HG03139 (cell line): ENCODE measurements around the gene WNT7B.

Experiments
- ATAC-seq: cut with Tn5 transposase; IDR thresholded peaks from one replicate; pipeline ENCODE4 v1.9.1; 2021; ENCODE audit not compliant: unreplicated experiment

WNT7B gene

DNA sequence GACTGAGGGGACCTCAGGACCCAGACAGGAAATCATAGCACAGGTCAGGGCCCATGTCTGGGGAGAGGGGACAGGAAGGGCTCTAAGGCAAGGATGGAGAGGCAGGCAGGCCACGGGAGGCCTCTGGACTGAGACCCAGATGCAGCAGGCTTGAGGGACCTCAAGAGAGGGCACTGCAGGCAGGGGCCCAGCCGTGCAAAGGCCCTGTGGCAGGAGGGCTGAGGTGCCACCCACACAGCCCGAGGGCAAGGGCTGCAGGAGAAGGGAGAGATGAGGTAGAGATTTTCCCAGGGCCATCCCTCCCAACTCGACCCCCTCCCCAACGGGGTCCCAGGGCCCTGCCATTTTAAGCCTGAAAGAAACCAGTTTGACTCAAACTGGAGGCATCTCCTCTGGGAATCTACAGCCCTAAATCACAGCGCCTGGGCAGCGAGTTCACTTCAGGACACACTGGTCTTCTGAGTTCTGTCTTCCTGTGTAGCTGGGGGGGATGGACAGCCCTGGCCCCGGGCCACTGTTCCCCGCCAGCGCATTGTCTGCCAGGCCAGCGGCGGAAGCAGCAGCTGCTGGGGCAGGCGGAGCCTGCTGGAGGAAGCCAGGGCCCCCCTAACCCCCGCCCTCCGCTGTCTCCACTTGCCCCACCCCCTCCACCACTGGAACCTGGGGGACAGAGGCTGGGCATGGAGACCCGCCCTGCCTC, 20.3 kb upstream of the WNT7B start:
- no peak for ATAC-seq

DNA sequence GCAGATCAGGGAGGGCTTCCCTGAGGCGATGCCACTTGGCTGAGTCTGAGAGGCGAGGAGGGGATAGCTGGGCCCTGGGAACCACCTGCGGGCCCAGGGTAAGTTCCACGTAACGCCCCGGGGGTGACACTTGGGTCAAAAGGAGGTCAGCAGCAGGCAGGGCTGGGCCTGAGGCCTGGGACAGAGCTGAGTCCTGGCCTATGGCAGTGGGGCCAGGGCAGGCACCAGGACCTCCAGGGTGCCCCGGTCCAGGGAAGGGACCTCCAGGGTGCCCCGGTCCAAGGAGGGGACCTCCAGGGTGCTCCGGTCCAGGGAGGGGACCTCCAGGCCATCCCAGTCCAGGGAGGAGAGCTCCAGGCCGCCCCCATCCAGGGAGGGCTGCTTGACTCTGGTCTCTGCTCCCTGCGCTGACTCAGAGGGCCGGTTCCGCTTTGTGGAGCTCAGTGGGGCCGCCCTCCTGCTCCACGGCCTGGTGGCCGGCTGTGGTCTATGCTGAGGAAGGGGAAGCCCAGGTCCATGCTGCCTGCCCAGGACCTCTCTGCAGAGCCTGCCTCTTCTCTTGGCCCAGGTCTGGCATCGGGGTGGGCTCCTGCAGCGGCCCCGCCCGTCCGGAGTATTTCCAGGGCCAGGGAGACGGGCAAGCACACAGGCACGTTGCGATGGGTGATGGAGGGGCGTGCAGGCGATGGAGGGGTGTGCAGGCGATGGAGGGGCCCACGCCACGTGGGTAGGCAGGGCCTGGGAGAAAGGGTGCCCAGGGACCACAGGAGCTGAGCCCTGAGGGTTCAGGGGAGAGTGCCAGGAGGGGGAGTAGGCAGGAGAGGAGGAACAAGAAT, 19.5 kb upstream of the WNT7B start:
- ATAC-seq = no peak

DNA sequence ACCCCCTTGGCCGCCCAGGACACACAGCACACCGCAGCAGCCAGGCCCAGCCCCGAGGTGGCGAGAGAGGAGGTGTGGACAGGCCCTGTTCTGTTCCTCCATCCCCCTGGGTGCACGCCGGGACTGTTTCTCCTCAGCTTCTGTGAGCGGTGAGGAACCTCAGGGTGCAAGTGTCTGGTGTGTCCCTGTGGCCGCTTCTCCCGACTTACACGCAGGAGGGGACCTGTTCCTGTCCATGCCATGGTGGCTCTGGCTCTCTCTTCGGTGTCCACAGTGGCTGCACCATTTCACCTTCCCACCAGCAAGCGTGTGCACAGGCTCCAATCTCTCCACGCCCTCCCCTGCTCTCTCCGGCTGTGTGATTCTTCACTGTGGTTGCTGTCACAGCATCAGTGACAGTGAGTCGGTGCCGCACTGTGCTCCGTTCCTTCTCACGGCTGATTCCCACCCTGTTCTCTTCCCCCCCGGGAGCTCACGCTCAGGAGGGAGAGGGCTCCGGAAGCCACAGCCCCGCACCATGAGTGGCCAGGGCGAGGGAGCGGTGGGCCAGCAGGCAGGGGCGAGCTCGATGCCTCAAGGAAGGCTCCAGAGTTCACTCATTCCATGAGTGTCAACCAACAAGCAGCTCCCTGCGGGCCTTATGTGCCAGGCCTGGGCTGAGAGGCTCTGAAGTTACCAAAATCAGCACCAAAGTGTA, 18.6 kb upstream of the WNT7B start:
- ATAC-seq = no peak

DNA sequence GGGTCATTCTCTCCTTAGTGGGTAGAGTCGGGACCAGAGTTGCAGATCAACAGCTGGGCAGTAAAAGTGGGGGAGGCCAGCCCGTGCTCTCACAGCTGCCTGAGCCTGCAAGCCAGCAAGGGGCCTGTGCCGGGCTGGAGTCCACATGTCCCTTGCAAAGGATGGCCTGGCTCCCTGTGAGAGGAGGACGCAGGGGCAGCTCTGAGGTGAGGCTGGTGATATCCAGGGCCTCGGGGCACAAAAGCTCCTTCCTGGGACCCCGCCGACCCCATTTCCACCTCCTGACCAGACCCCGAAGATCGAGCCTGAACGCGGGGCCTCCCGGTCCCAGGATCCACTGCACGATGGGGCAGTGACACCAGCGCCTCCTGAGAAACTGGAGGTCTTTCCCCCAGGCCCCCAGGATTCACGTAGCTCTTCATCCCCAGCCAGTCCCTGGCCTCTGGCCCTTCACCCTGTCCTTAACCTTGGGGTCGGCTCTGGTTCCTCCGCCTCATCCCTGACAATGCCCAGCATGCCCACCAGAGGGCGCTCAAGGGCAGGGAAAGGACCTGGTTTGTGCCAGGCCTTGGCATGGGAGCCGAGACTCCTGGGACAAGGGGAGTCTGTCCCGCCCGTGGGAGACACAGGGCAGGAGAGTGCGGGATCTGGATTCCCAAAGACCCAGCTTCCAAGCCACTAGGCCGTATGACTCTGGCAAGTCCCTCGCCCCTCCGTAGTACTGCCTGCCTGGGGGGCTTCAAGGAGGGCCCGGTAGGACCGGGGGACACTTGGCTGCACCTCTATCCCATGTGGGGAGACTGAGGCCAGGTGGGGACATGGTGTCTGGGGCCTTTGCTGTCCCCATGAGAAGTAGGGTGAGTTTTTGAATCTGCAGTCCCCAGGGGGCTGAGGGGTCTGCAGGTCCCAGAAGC, 17.8 kb upstream of the WNT7B start:
- ATAC-seq = no peak

DNA sequence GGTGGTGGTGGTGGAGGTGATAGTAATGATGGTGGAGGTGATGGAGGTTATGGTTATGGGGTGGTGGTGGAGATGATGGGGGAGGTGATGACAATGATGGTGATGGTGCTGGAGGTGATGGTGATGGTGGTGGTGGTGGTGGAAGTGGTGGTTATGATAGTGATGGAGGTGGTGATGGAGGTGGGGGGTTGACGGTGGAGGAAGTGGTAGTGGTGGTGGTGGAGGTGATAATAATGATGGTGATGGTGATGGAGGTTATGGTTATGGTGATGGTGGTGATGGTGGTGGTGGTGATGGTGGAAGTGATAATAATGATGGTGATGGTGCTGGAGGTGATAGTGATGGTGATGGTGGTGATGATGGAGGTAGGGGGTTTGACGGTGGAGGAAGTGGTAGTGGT, 16.9 kb upstream of the WNT7B start:
- ATAC-seq = no peak

DNA sequence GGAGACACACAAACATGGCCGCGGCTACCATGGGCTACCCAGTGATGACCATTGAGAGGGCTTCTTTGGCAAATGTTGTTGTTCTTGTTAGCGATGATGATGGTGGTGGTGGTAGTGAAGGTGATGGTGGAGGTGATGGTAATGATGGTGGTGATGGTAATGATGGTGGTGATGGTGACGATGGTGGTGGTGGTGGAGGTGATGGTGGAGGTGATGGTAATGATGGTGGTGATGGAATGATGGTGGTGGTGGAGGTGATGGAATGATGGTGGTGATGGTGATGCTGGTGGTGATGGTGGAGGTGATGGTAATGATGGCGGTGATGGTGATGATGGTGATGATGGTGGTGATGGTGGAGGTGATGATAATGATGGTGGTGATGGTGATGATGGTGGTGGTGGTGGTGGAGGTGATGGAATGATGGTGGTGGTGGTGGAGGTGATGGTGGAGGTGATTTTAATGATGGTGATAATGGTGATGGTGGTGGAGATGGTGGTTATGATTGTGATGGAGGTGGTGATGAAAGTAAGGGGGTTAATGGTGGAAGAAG, 16.3 kb upstream of the WNT7B start:
- no peak for ATAC-seq

DNA sequence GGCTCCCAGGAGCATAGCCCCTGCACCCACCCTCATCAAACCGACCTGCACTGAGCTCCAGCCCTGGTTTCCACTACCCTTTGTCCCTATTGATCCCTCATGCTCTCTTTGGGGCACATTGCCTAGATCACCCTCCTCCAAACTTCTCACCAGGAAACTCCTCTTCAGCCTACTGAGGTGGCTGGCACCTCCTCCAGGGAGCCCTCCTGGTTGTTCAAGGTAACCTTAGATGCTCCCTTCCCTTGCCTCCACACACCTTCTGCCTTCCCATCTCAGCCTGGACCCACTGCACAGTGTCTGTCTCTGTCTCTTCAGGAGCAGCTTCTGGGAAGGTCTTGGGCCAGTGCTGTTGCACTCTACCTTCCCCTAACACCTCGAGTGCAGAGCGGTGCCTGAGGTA, 15.8 kb upstream of the WNT7B start:
- ATAC-seq = no peak

DNA sequence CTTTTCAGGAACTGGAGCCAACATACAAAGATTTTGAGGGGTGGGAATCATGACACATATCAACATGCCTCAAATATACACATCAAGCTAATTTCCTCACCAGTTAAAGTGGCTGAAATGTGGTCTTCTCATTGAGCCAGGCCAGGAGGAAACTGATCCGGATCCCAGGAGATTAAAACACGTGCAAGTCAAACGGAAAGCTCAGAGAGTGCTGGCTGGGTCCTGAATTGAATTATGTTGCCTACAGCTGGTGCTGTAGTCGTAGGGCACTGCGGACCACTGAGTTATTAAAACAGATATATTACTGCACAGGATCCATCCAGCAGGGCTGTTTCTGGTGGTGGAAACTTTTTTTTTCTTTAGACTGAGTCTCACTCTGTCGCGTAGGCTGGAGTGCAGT, 14.1 kb upstream of the WNT7B start:
- ATAC-seq = no peak

DNA sequence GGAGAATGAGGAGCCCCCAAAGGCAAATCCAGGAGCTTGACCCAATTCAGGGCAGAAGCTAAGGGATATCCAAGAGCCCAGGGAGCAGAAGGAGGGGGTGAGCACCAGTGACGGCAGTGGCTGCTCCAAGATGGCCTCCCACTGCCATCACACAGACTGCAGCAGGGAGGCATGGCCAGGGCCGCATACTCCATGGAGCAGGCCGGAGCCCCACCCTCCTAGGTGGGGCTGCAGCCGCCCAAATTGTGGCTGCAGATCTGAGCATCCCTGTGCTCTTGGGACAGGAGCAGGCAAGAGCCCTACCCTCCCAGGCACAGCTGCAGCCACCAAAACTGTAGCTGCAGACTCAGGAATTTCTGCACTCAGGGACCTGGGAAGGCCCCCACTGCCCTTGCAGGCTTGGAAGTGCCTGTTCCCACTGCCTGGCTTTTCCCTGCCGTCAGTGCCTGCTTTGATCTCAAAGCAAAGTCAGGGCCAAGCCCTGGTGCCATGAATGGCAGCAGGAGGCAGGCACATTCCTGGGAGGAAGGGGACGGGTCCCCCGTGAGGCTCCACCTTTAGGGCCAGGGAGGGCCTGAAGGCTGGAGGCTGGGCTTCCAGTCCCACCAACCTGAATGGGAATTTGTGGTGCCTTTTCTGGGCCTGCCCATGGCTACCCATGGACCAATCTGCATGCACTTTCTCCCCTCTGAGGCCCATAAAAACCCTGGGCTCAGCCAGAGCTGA, 10.3 kb upstream of the WNT7B start:
- no peak for ATAC-seq

DNA sequence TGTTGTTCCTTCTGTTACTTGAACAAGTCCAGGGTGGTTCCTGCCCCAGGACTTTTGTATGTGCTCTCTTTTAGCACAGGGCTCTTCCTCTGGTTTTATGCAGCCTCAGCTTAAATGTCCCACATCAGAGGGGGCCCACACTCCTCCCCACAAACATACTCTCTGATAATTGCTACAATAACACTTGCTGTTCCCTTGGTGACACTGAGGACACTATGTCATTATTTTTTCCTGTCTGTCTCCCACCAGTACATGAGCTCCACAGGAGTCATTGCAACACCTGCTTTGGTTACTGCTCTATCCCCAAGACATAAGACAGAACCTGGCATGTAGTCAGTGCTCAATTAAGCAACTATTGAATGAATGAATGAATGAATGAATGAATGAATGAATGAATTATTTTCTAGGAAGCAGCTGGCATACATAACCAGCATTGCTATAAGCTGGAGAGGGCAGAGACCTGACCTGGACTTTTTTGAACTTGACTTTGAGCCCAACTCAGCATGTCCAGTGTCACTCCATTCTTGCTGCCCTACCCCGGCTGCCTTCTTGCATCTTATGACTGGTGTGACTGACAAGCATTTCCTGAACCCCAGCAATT, 7.5 kb upstream of the WNT7B start:
- no peak for ATAC-seq

DNA sequence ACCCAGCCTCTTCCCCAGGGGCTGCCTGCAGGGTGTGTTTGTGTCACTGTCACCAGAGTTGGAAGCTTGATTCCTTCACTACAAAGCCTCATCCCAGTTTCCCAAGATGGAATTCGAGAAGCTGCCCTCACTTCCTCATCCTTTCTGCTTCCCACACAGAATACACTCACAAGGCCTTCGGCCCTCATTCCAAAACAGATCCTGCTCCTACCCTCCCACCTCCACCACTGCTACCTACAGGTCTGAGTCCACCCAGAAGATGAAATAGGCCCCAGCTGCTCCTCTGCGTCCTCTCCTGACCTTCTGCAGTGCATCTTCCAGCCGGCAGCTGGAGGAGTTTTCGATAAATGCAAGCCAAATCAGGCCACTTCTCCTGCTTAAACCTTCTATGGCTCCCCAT, 6.8 kb upstream of the WNT7B start:
- ATAC-seq = no peak

DNA sequence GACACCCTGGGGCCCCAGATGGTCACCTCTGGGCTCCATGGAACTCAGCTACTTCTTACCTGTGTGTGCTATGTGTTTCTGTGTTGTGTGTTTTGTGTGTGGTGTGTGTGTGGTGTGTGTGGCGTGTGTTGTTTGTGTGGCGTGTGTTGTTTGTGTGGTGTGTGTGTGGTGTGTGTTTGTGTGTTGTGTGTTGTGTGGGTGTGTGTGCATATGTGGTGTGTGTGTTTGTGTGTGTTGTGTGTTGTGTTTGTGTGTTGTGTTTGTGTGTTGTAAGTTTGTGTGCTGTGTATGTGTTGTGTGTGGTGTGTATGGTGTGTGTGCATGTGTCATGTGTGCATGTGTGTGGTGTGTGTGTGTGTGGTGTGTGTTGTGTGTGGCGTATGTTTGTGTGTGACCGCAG, 3.8 kb upstream of the WNT7B start:
- ATAC-seq = no peak

DNA sequence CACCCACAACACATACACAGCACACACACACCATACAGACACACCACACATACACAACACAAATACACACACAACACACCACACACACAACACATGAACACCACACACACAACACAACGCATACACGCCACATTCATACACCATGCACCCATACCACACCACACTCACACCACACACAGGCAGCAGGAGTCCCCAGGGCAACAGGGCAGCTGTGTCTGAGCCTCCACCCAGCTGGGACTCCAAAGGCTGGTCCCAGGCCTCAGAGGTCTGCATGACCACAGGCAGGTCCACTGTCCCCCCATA, 3.3 kb upstream of the WNT7B start:
- no peak for ATAC-seq

DNA sequence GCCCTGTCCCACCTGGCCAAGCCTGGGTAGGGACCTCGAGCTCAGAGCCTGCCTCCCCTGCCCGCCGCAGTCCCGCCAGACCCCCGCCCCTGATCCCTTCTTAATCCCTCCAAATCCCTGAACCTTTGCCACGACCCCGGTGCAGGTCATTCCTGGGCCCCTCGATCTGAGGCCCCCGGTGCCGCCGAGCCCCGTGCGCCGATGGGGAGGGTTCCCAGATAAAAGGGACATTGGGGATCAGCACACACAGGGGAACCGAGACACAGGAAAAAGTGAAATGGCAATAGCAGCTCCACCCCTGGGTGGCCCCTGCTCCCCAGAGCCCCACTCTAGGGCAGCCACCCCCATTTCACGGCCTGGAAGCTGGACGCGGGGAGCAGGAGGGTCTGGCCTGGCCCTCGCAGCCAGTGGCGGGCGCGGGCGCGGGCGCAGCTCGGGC, 1.3 kb upstream of the WNT7B start:
- no peak for ATAC-seq

DNA sequence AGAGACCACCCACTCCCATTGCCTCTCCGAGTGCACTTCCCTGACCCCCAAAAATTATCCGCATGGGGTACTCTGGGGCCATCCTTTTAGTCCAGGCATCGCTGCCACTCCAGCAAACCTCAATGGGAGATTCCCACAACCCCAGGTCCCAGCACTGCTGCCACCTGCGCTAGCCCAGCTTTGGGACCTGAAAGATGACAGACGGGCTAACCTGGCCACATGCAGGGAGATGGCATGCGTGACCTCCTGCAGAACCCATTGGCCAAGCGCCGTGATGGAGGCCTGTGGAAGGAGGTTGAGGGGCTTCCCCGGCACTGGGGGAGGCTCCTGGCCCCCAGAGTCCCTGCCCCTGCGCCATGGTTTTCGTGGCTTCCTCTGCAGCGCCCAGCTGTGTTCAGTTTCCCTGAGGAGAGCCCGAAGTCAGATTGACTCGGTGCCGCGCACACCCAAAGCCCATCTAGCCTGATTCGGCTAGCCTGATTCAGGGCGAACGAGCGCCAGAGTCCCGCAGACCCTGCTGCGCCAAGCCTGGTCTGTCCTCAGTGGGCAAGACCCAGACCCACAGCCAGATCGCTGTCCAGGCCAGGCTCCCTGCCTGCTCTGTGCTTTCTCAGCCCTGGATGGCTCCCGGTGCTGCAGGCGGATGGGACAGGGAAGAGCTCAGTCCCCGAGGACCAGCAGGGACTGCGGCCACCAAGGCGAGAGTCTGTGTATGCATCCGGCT, 751 bp upstream of the WNT7B start:
- no peak for ATAC-seq

DNA sequence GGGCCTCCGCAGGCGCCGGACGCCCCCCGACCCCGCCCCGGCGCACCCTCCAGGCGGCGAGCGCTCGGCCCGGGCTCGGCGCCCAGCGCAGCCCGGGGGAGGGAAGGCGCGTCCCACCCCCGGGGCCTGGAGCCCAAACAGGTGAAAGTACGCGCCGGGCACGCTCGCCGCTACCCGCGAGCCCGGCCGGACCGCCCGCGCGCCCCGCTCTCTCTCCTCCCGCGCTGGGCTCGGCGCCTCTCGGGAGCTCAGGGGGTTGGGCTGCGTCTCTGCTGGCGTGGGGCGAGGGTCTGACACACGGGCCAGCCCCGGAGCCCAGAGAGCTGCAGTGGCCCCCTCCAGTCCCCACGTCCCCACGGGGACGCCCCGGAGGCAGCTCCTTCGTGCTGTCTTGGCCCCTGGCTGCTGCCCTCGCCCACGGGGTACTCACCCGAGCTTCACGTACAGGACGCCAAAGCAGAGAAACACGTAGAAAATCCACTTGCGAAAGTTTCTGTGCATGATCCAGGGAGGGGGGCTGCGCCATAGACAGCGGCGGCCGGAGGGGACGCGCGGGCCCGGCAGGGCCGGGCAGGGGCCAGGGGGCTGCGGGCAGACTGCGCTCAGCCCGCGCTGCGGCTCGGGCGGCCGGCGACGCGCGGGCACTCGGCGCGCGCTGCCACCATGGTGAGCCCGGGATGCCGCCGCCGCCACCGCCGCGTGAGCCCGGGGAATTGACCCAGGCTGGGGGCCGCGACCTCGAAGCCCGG, 534 bp downstream of the WNT7B start:
- ATAC-seq = no peak

DNA sequence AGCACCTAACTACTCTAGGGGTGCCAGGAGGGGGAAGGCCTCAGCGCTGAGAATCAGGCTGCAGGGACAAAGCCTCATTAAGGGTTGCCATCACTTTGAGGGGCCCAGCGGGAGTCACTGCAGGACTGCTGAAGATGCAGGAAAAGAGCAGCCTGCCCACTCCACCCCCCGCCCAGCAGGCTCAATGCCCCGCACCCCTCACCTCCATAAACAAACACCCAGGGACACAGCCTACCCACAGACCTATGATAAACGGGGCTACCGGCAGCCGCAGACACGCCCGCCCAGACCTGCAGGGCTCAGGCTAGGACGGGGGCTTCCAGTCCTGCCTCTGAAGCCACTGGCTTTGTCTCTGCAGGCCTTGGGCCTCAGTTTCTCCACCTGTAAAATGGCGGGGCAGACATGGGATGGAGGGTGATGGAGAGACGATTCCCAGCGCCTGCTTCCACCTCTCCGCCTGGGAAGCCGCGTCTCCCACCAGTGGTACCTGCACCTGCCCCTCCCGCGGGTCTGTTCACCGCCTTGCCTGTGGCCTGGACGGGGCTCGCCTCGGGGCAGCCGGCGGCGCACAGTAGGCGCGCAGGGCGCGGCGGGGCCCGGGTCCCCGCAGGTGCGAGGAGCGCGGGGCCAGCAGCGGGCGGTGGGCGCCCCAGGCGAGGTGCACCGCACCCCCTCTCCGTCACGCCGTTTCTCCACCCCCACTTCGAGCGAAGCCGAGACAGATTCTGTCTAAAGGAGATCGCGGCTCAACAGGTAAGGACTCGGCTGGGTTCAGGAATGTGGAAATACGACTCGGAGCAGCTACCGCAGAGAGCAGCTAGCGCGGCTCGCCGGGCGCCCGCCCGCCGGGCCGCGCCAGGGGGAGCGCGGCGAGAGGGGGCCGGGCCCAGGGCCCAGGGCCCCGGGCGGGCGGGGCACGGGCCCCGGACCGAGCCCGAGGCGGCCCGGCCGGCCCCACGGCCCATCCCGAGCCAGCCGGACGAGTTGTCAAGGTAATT, 1.5 kb downstream of the WNT7B start:
- no peak for ATAC-seq
